HG02759 (cell line): ENCODE measurements around the gene ZNF132.
"Not testable (repeated sequence)": the region's sequence is repeated elsewhere in the genome, so short reads cannot be mapped to it uniquely, and the experiment has no call there.

ENCODE experiments used
- ATAC-seq: cut with Tn5 transposase; IDR thresholded peaks from one replicate; pipeline ENCODE4 v1.9.1; 2021; ENCODE audit warnings: mild to moderate bottlenecking, moderate library complexity; ENCODE audit not compliant: unreplicated experiment

The ZNF132 gene

GRCh38 chr19:58408152-58409009 is 31.6 kb downstream of the ZNF132 start, which contains the start of gene ZNF584:
Gene ZNF584, plus strand, starts transcription at chr19:58408649. Its CDS starts 499 bp downstream, at chr19:58409148.
- peak; percentile 93 for ATAC-seq

- peak; percentile 7 for ATAC-seq
These were observed 32.2 kb downstream of the ZNF132 start for GRCh38 chr19:58407658-58408151.

GRCh38 chr19:58406818-58407657 is 32.9 kb downstream of the ZNF132 start:
- ATAC-seq, result no peak

GRCh38 chr19:58403920-58404478 is 36.0 kb downstream of the ZNF132 start:
- not testable (repeated sequence) for ATAC-seq

GRCh38 chr19:58401840-58402421 is 38.0 kb downstream of the ZNF132 start:
- no peak for ATAC-seq

GRCh38 chr19:58400916-58401839 is 38.8 kb downstream of the ZNF132 start:
- ATAC-seq, result peak; percentile 100

- ATAC-seq, result no peak
These were observed 39.5 kb downstream of the ZNF132 start for GRCh38 chr19:58400316-58400915.

- no peak for ATAC-seq
These were observed 40.0 kb downstream of the ZNF132 start for GRCh38 chr19:58399903-58400302.

GRCh38 chr19:58398545-58398944 is 41.4 kb downstream of the ZNF132 start:
- no peak for ATAC-seq

- ATAC-seq, result no peak
These were observed 41.9 kb downstream of the ZNF132 start for GRCh38 chr19:58398087-58398486.

GRCh38 chr19:58397533-58398037 is 42.4 kb downstream of the ZNF132 start:
- ATAC-seq, result no peak

GRCh38 chr19:58396691-58397532 is 43.0 kb downstream of the ZNF132 start:
- no peak for ATAC-seq

GRCh38 chr19:58395979-58396627 is 43.9 kb downstream of the ZNF132 start:
- no peak for ATAC-seq

GRCh38 chr19:58395220-58395978 is 44.6 kb downstream of the ZNF132 start, which contains the start of gene RNF225:
Gene RNF225, plus strand, starts transcription at chr19:58395656. Its CDS starts 434 bp downstream, at chr19:58396090.
- no peak for ATAC-seq

GRCh38 chr19:58394821-58395219 is 45.1 kb downstream of the ZNF132 start:
- no peak for ATAC-seq

- ATAC-seq, result no peak
These were observed 46.3 kb downstream of the ZNF132 start for GRCh38 chr19:58393725-58394033.
